Iris pigment epithelial cell (primary cell): Measurements from ENCODE around the gene MLLT1.

ENCODE experiments used
- DNase-seq: peaks from one replicate; pipeline ENCODE4 v3.0.0-alpha.2; 2011; ENCODE audit warnings: low read depth

Gene MLLT1

DNA sequence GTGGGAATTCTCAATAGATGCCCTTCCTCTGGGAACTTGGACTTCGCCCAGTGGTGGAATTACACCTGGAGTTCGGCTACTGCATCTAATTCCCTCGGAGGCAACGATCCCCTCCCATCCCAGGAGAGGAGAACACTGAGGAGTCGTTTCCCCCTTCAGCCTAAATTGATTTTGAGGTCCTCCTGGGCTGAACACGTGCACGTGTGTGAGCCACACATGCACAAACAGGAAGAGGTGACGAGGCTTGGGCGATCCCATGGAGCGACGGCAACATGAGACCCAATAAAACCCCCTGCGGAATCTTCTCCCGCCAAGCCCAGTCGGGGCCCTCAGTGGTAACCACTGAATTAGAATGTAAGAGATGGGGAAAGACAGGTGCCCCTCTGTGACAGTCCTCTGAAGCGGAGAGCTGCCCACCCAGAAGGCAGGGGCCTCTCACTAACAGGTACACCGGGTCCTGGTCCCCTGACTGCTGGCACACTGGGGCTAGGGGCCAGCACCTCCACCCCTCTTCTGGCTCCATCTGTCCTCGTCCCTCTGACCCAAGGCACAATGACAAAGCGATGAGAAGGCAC is 4.5 kb downstream of the MLLT1 start:
- no peak for DNase-seq

DNA sequence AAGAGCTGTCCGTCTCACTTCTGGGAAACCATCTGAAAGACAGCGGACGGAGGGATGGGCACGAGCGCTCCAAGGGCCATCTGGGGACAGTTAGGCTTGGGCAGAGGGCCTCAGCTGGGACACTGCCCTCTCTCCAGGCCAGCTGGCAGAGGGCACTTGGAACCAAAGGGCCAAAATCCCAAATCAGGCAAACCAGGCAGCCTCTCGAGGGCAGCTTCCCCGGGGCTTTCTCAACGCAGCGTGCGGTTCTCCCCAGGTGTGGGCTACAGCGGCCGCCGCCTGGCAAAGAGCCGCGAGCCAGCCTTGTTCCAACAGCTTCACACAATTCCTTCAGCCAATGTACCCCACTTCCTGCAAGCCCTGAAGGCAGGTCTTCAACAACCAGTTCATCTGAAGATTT is 5.0 kb downstream of the MLLT1 start:
- DNase-seq, result no peak

- peak; percentile 91 for DNase-seq
Observed at GRCh38 chr19:6273701-6274601, 5.8 kb downstream of the MLLT1 start.

- DNase-seq, result no peak
Observed at GRCh38 chr19:6272913-6273600, 6.7 kb downstream of the MLLT1 start.

DNA sequence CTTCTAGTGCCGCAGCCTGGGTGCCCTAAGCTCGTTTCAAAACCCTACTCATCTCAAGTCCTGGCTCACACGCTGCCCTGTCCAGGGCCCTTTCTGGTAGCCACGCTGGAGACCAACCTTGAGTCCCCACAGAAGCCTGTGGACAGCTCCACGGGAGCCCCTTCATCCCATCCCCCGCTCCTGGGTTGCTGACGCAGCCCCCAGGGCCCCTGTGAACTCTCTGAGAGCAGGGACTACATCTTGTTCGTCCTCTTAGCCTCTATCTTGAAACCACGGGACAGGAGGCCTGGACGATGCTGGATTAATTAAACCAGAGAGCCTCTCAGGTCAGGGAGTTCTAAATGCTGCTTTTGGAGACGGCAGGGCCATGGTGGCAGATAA is 7.4 kb downstream of the MLLT1 start:
- no peak for DNase-seq

- DNase-seq, result peak; percentile 69
Observed at GRCh38 chr19:6271721-6272410, 7.9 kb downstream of the MLLT1 start.

GRCh38 chr19:6271251-6271650 is 8.5 kb downstream of the MLLT1 start:
- peak; percentile 50 for DNase-seq

DNA sequence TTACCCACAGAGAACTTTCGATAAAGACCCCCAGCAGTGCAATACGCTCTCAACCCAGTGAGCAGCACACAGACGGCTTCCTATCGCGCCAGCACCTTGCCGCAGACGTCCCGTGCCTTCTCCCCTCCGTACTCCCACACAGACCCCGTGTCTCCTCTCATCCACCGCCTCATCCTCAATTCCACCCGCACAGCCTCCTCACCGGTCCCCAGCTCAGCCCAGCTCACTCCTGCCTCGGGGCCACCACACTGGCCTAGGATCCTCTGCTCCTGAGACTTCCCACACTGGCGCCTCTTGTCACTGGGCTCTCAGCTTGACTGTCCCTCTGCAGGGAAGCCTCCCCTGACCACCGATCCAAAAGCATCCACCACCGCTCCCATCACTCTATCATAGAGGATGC is 9.0 kb downstream of the MLLT1 start:
- no peak for DNase-seq

DNA sequence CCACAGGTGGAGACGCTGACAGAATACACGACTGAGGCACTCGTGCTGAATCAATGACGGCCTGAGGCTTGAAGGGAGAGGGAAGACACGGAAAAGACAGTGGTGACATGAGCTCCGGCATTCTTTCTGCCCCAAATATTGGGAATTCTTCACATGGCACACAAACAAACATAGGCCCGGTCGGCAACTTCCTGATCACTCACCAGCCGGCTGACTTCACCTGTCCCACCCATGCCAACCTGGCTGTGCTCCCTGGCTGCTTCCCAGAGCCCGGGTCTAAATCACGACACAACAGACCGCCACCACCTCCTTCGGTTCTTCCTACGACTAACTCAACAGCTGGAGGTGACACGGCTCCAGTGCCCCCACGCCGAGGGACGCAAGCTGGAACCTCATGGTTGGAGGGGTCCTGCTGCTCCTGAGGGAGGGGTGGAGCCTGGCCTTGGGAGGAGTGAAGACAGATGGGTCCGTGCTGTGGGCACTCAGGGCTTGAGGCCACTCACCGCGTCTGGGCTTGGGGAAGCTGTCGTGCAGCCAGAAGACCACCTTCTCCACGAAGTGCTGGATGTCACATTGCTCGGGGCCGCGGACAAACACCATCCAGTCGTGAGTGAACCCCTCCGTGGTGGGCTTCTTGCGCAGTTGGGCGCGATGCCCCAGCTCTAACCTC is 9.6 kb downstream of the MLLT1 start:
- no peak for DNase-seq

- DNase-seq, result no peak
Observed at GRCh38 chr19:6269101-6269886, 10.5 kb downstream of the MLLT1 start.

GRCh38 chr19:6268382-6268771 is 11.4 kb downstream of the MLLT1 start:
- DNase-seq, result no peak

- DNase-seq, result no peak
Observed at GRCh38 chr19:6267552-6268381, 12.0 kb downstream of the MLLT1 start.

- DNase-seq, result no peak
Observed at GRCh38 chr19:6264803-6265202, 15.0 kb downstream of the MLLT1 start.

GRCh38 chr19:6263735-6264444 is 15.9 kb downstream of the MLLT1 start:
- peak; percentile 67 for DNase-seq

DNA sequence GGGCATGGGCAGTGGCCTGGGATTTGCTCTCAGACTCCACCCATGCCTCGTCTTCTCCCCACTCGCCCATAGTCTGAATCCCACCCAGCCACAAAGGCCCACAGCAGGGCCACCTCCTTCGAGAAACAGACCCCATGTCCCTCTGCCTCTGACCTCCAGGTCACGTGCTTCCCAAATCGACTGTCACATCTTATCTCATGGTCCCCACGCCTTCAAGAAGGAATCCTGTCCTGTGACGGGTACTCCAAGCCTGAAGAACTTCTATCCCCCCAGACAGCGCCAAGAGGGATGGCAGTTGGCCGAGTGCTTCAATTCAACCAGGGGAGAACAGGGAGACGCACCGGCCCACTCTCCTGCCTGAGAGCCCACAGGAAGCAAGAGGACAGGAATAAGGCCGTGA is 16.5 kb downstream of the MLLT1 start:
- no peak for DNase-seq

- DNase-seq, result no peak
Observed at GRCh38 chr19:6262519-6262918, 17.3 kb downstream of the MLLT1 start.

- no peak for DNase-seq
Observed at GRCh38 chr19:6261883-6262282, 17.9 kb downstream of the MLLT1 start.

- DNase-seq, result no peak
Observed at GRCh38 chr19:6260912-6261650, 18.7 kb downstream of the MLLT1 start.

DNA sequence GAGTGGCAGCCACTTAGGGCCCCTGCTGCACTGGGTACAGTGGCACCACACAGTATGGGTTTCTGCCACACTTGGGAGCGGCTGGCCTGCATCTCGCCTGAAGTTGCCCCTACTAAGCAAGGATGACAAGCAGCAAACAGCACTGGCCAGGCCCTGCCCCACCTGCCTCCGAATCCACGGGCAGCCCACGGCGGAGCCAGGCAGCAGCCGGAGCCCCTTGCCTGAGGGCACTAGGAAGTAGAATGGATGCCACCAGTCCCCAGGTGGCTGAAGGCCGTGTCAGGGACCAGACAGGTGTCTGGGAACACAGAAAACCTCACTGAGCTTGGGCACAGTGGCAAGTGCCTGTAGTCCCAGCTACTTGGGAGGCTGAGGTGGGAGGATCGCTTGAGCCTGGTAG is 19.4 kb downstream of the MLLT1 start:
- DNase-seq, result no peak
